HTR-8/SVneo (cell line): ENCODE data around the gene ADGRG1.
"Not testable (repeated sequence)": the region's sequence is repeated elsewhere in the genome, so short reads cannot be mapped to it uniquely, and the experiment has no call there.

Experiments
- DNase-seq: peaks from one replicate; pipeline ENCODE4 v3.0.0; 2011; ENCODE audit warnings: low spot score, mixed read lengths; ENCODE audit not compliant: insufficient read length
- FAIRE-seq: peaks from 2 replicates; lab custom pipeline; 2011; peaks lifted over from hg19 to GRCh38; lab: Jason Lieb, UNC

ADGRG1 gene

DNA sequence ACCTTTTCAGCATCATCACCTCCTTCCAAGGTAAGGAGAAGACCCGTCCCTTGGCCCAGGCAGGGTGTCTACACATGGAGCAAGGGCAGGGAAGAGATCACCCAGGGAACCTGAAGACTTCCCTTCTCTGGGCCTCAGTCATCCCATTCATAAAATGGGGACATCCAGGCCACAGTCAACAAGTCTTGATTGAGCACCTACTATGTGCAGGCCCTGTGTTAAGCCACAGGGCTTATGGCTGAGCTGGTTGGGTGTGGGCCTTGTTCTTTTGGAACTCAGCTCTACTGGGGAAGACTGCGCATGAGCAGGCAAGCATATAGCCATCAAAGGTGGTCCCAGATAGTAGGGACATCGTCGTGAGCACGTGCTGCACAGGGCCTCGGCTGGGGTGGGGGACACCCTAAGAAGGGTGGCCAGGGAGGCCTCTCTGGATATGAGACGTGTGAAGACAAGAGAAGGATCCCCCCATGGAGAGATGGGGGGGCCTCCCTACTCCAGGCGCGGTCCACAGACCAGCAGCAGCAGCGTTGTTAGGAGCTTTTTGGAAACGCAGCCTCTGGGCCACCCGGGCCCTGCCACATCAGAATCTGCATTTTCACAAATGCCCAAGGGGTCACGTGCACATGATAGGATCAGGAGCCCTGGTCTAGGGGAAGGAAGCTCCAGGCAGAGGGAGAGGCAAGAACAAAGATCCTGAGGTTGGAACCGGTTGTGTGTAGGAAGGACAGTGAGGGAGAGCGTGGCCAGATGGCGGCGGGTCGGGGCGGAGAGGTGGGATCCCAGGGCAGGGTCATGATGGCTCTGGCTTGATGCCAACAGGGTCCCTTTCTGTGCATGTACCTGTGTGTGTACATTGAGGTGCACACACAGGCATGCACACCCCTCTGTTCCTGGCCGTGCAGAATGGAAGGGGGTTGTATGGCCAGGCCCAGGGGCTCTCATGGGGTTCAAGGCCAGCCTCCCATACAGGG lies 33.8 kb downstream of the ADGRG1 start:
- FAIRE-seq (no peak), DNase-seq (no peak)

DNA sequence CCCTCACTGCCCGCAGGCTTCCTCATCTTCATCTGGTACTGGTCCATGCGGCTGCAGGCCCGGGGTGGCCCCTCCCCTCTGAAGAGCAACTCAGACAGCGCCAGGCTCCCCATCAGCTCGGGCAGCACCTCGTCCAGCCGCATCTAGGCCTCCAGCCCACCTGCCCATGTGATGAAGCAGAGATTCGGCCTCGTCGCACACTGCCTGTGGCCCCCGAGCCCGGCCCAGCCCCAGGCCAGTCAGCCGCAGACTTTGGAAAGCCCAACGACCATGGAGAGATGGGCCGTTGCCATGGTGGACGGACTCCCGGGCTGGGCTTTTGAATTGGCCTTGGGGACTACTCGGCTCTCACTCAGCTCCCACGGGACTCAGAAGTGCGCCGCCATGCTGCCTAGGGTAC lies 35.0 kb downstream of the ADGRG1 start:
- DNase-seq (no peak), FAIRE-seq (no peak)

DNA sequence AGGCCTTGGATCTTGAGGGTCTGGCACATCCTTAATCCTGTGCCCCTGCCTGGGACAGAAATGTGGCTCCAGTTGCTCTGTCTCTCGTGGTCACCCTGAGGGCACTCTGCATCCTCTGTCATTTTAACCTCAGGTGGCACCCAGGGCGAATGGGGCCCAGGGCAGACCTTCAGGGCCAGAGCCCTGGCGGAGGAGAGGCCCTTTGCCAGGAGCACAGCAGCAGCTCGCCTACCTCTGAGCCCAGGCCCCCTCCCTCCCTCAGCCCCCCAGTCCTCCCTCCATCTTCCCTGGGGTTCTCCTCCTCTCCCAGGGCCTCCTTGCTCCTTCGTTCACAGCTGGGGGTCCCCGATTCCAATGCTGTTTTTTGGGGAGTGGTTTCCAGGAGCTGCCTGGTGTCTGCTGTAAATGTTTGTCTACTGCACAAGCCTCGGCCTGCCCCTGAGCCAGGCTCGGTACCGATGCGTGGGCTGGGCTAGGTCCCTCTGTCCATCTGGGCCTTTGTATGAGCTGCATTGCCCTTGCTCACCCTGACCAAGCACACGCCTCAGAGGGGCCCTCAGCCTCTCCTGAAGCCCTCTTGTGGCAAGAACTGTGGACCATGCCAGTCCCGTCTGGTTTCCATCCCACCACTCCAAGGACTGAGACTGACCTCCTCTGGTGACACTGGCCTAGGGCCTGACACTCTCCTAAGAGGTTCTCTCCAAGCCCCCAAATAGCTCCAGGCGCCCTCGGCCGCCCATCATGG lies 35.7 kb downstream of the ADGRG1 start:
- DNase-seq: no peak
- FAIRE-seq: peak; percentile 20

DNA sequence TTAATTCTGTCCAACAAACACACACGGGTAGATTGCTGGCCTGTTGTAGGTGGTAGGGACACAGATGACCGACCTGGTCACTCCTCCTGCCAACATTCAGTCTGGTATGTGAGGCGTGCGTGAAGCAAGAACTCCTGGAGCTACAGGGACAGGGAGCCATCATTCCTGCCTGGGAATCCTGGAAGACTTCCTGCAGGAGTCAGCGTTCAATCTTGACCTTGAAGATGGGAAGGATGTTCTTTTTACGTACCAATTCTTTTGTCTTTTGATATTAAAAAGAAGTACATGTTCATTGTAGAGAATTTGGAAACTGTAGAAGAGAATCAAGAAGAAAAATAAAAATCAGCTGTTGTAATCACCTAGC lies 36.2 kb downstream of the ADGRG1 start:
- no peak for DNase-seq
- peak; percentile 44 for FAIRE-seq

DNA sequence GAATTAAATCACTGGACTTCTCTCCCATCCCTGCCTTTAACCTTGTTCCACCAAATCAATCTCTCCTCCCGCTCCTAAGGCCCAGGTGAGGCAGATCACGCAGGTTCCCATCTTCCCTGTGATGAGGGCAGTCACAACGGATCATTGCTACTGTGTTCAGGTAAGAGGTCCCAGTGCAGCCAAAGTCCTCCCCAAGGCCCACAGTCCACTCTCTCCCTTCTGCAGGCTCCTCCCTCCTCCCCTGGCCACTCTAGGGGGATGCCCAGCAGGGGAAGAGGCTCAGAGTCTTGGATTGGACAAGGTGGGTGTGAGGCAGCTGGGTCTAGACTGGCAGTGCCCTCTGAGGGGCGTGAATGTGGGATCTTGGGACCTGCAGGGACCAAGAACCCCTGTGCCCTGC lies 37.1 kb downstream of the ADGRG1 start:
- DNase-seq (no peak), FAIRE-seq (no peak)

DNA sequence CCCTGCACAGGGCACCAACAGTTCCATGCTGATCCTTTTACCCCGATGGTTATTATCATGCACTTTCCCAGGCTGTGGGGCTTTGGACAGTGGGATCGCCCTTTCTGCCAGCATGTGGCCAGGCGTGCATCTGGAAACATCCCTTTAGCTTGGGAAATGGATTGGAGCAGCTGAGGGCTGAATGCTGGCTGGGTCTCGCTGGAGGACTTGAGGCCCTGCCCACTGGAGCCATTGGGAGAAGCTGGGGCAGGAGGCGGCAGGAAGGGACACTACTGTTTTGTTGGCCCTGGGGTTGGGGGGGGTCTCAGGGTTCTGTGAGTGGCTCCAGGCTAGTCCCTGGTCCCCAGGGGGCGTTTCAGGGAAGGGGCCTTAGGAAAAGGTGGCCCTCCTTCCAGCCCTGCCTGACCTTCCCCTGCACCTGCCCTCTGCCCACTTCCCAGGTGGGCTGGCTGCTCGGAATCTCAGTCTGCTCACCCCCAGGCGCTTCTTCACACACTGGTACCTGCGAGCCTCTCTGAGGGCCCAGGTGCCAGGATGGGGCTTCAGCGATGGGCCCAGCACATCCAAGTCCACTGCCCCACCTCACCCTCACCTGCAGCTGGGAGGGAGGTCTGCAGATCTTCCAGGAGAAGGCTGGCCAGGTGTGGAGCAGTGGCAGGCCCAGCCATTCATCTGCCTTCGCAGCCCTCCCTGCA lies 38.1 kb downstream of the ADGRG1 start:
- DNase-seq: no peak
- no peak for FAIRE-seq

DNA sequence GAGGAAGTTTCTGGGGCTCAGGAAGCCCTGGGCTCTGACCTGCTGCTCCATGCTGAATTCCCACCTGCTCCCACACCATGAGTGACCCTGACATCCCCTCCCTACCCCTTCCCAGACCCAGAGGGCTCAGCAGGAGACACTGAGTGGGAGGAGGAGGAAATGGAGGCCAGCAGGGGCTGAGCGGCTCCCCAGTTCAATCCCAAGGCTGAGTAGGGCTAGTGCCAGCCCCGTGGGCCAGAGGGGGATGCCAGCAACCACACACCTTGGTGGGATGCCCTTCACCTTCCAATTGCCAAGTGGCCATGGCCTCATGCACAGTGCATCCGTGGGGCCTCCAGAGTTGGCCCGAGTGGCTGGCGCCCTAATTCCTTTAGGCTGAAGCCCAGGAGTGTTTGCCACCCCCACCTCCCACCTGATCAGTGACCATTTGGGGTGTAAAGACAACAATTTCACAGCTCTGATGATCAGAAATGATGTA lies 38.7 kb downstream of the ADGRG1 start:
- DNase-seq: no peak
- FAIRE-seq: peak; percentile 13

DNA sequence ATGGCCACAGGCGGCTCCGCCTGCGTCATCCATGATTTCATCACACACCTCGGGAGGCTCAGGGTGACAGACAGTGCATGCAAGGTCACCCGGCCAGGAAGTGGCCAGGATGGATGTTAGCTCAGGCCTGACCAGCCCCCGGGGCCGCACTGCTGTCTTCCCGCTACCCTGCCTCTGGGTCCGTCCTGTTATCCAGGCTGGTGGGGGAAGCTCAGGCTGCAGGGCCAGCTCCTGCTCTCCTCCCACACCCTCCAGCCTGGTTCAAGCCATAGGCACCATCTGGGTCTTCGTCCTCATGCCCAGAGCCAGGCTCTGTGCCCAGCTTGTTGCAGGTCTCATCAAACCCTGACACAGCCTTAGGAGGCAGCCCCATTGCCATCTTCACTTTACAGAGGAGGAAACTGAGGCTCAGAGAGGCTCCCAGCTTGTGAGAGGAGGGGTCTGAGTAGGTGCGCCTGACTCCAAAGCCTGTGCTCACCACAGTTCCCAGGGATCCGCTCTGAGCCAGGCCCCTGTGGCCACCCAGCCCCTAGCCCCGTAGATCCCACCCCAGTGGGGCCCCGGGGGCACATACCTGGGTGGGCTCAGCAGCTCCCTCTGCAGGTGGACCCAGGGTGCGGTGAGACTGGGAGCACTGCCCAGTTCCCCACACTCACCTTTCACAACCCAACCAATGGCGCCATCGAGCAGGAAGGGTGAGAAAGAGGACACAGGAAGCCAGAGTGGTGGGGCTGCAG lies 39.3 kb downstream of the ADGRG1 start:
- DNase-seq: no peak
- FAIRE-seq: peak; percentile 72

DNA sequence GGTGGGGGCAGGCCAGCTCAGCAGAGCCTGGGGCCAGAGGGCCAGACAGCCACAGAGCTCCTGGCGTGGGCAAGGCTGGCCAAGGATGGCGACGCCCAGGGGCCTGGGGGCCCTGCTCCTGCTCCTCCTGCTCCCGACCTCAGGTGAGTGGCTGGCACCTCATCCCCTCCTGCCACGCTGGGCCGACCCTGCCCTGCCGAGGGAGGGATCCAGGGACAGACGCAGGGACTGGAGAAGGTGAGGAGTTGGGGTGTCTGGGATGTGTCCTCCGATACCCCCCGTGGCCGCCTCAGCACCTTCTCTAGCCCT lies 39.8 kb downstream of the ADGRG1 start, which contains the start of gene ADGRG3:
Gene ADGRG3, plus strand, starts transcription at position 44 of the 309 bp plus-strand sequence. Its CDS starts 42 bp downstream, at position 86.
- no peak for DNase-seq
- FAIRE-seq: no peak

DNA sequence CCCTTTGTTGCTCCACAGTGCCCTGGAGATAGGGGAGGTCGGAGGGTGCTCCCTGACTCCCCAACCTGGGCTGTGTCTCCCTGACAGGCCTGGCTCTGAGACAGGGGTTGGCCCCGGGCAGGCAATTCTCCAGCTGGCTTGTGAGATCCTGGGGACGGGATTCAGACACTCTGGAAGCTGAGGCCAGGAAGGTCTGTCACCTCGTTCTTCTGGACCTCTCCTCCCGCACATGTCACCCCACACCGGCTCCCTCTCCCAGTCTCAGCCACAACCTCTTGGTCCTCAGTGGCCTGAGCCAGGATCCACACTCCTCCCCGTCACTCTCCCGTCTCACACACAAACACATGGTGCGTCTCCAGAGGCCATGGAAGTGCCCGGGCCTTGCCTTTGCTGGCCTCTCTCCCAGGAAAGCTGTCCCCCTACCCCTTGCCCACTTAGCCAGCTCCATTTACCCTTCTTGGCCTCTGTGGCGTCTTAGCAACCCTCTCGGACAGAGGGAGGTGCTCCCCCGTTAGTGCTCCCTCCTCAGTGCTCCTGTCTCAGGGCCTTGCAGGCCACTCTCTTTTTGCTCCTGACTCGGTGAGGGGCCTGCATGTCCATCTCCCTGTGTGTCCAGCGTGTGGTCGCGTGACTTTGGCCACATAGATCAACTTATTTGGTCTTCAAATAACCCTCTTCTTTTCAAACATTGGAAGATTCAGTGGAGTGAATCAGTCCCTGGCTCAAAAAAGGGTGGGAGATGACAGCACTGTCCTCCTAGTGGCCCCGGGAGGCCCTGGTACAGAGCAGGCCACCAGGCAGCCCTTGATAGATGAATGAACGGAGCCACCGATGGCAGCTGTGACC lies 40.4 kb downstream of the ADGRG1 start:
- FAIRE-seq (no peak), DNase-seq (no peak)

DNA sequence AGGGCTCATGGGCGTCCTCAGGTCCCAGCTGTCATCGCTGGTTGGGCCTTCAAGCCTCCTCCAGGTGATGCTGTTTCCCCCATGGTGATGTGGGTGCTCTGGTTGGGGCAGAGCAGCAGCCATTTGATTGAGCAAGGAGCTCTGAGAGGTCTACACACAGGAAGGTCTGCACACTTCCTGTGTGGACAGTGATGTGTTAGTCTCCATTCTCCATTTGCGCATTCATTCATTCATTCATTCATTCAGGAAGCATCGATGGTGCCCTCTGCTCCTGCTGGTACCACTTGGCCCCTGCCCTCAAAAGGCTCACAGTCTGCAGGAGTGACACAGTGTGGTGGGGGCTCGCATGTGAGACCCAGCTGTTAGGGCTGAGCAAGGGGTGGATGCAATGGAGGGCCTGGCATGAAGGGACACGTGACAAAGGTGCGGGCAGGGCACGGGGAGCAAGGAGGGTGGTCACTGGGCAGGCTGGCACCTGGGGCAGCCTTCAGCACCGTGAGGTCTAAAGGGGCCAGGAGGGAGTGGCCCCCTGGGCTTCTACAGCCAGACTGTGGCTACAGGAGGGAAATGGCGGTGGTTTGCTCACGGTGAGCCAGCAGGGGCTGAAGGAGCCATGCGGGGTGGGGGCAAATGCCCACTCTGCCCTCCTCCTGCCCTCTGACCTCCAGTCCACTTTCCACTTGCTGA lies 41.2 kb downstream of the ADGRG1 start:
- DNase-seq (no peak), FAIRE-seq (peak; percentile 44)

DNA sequence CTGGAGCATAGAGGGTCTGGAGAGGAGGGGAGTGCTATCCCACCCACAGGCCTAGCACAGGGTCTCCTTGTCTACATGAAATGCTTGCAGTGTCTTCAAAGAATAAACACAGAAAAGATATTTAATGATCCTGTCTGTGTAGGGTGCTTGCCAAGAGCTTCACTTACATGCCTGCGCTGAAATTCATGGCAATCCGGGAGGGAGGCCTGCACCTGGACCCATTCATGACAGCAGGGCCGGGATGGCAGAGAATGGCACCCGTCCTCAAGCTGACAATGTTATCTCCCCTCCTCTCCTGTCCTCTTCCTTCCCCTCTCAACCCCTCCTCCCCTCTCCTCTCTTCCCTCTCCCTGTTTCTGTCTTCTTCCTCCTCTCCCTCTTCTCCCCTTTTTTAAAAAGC lies 41.8 kb downstream of the ADGRG1 start:
- FAIRE-seq (no peak), DNase-seq (no peak)

DNA sequence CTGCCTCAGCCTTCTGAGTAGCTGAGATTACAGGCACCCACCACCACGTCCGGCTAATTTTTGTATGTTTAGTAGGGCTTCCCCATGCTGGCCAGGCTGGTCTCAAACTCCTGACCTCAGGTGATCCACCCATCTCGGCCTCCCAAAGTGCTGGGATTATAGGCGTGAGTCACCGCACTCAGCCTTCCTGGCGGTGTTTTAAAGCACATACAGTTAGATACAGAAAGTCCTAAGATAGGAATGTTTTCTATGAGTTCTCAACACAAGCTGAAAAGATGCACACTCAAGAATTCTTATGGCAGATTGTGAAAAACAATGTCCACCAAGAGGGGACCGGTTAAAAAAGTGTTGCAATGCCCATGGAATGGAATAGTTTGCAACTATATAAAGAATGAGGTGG lies 43.0 kb downstream of the ADGRG1 start:
- FAIRE-seq, DNase-seq: not testable (repeated sequence)

DNA sequence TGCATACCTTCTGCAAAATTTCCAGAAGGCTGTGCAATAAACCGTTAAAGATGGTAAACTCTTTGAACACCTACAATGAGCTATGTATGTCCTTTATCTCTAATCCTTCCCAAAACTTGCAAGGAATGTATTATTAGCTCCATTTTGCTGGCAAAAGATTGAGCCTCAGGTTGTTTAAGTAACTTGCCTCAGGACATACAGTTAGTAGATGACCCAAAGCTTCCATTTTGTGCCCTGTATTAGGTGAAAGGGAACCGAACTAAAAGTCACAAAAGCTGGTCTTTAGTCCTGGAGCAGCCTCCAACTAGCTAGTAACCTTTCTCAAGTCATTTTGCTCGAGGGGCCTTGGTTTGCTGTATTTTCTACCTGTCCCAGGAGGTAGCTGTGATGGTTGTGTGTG lies 44.0 kb downstream of the ADGRG1 start:
- no peak for DNase-seq
- FAIRE-seq: no peak

DNA sequence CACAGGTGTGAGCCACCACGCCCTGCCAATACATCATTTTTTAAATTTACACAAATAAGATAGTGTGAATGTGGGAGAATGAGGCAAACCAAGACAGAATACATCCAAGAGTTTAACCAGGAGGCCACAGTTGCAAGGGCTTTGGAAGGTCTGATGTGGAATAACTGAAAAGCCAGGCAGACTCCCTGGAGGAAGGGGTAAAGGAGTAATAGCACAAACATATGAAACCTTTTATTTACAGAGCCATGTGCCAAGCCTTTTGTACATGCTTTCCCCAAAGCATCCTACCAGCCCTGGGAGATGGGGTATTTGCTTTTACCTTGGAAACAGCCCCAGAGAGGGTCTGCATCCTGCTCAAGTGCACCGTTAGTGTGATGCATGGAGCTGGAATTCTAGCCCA lies 44.4 kb downstream of the ADGRG1 start:
- no peak for DNase-seq
- no peak for FAIRE-seq

DNA sequence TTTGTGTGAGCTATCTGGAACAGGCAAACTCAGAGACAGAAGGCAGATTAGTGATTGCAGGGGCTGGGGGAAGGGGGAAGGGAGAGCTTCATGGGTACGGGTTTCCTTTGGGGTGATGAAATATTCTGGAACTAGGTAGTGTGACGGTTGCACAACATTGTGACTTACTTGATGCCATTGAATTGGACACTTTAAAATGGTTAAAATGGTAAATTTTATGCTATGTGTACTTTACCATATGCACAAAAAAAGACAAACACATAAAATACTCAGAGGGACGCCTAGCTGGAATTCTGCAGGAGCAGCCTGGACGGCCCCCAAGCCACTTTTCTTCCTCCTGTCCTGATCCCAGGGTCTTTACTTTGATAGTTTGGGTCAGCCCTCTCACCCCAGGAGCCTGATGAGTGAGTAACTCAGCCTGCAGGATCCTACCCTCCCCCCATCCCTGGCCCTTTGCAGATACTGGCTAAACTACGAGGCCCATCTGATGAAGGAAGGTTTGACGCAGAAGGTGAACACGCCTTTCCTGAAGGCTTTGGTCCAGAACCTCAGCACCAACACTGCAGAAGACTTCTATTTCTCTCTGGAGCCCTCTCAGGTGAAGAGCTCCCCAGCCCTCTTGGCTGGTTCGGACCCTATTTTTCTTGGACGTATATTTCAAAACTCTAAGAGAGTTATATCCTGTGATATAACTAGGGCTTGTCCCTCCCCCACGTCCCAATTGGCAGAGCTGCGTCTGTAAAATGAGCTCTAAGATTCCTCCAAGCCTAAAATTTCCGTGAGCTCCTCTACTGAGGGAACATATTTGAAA lies 47.5 kb downstream of the ADGRG1 start:
- no peak for FAIRE-seq
- no peak for DNase-seq

DNA sequence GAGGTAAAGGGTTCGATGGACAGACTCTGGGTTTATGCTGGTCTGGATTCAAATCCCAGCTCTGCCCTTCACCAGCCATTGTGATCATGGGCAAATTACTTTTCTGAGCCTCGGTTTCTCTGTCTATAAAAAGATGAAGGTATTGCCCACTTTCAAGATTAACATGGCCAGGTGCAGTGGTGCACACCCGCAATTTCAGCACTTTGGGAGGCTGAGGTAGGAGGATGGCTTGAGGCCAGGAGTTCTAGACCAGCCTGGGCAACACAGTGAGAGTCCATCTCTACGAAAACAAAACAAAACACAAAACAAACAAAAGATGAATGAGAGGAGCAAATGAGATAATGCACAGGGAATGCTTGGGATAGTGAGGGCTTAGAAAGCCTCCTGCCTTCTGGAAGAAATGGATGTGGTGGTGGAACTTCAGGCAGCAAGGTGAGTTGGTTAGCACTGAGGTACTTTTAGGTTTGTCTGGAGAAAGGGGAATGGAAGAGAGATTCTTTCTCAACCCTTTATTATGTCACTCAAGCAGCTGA lies 48.2 kb downstream of the ADGRG1 start:
- DNase-seq: no peak
- FAIRE-seq: no peak
